HUDEP-2 (cell line): ENCODE results near the gene MTMR6.

Source experiments
- DNase-seq, 76 experiments: peaks; one replicate each; lab custom pipeline; 2025; ENCODE audit not compliant: unreplicated experiment in 76 of 76; lab: John Stamatoyannopoulos, UW

MTMR6 gene

GRCh38 chr13:25281193-25281934, 5.9 kb downstream of the MTMR6 start:
- DNase-seq = no peak

GRCh38 chr13:25280396-25280795, 6.9 kb downstream of the MTMR6 start:
- DNase-seq = no peak

- DNase-seq = no peak
These were observed 10.5 kb downstream of the MTMR6 start for GRCh38 chr13:25276748-25277147.

- no peak for DNase-seq
These were observed 18.7 kb downstream of the MTMR6 start for GRCh38 chr13:25268561-25268960.

- peak in 11 of 76 experiments; percentile 1 to 27 (median 6) for DNase-seq
These were observed 19.6 kb downstream of the MTMR6 start for GRCh38 chr13:25267715-25268114.

GRCh38 chr13:25266706-25267105, 20.6 kb downstream of the MTMR6 start:
- DNase-seq = no peak

- no peak for DNase-seq
These were observed 25.0 kb downstream of the MTMR6 start for GRCh38 chr13:25262261-25262660.

GRCh38 chr13:25253702-25254101, 33.6 kb downstream of the MTMR6 start:
- DNase-seq = no peak

- no peak for DNase-seq
These were observed 34.5 kb downstream of the MTMR6 start for GRCh38 chr13:25252752-25253151.

GRCh38 chr13:25252225-25252624, 35.1 kb downstream of the MTMR6 start:
- no peak for DNase-seq

GRCh38 chr13:25249001-25249543, 38.2 kb downstream of the MTMR6 start:
- DNase-seq = peak in 1 of 76 experiments; percentile 5

GRCh38 chr13:25248071-25248470, 39.2 kb downstream of the MTMR6 start:
- no peak for DNase-seq

GRCh38 chr13:25247360-25247759, 39.9 kb downstream of the MTMR6 start:
- no peak for DNase-seq

- DNase-seq = no peak
These were observed 43.2 kb downstream of the MTMR6 start for GRCh38 chr13:25244123-25244522.

- no peak for DNase-seq
These were observed 44.3 kb downstream of the MTMR6 start for GRCh38 chr13:25242956-25243355.

GRCh38 chr13:25241007-25241406, 46.3 kb downstream of the MTMR6 start:
- DNase-seq = no peak

- DNase-seq = no peak
These were observed 50.2 kb downstream of the MTMR6 start for GRCh38 chr13:25237083-25237482.

- no peak for DNase-seq
These were observed 53.4 kb downstream of the MTMR6 start for GRCh38 chr13:25233861-25234260.

GRCh38 chr13:25232937-25233515, 54.3 kb downstream of the MTMR6 start:
- DNase-seq = peak in 20 of 76 experiments; percentile 4 to 44 (median 19)

- peak in 21 of 76 experiments; percentile 3 to 29 (median 11) for DNase-seq
These were observed 55.8 kb downstream of the MTMR6 start for GRCh38 chr13:25231517-25231916.

GRCh38 chr13:25227690-25228089, 59.6 kb downstream of the MTMR6 start:
- no peak for DNase-seq

- DNase-seq = no peak
These were observed 61.3 kb downstream of the MTMR6 start for GRCh38 chr13:25225970-25226369.
